Tibial nerve (tissue), 4 donors: ENCODE results near the gene RPS19.

Experiments
- CTCF ChIP-seq, 5 experiments: fragments of 200-600 bp in 3 of 5; fragments of 450-650 bp in 2 of 5; sonication (generic) in 3 of 5; IDR thresholded peaks; one replicate each; pipeline ENCODE4 v1.5.1; 2016 to 2019; ENCODE audit warnings: antibody characterized with exemption in 5 of 5, mild to moderate bottlenecking in 3 of 5, moderate library complexity in 2 of 5
- EP300 ChIP-seq, 2 donors: sonication (generic); formaldehyde crosslinking; IDR thresholded peaks; one replicate each; pipeline ENCODE4 v1.6.1; 2017; ENCODE audit warnings: antibody characterized with exemption in 2 of 2, mild to moderate bottlenecking in 1 of 2
- POLR2A ChIP-seq, 2 donors: fragments of 450-650 bp; IDR thresholded peaks; one replicate each; pipeline ENCODE4 v1.6.1; 2017; ENCODE audit warnings: antibody characterized with exemption in 2 of 2, mild to moderate bottlenecking in 2 of 2, moderate library complexity in 2 of 2

DNA sequence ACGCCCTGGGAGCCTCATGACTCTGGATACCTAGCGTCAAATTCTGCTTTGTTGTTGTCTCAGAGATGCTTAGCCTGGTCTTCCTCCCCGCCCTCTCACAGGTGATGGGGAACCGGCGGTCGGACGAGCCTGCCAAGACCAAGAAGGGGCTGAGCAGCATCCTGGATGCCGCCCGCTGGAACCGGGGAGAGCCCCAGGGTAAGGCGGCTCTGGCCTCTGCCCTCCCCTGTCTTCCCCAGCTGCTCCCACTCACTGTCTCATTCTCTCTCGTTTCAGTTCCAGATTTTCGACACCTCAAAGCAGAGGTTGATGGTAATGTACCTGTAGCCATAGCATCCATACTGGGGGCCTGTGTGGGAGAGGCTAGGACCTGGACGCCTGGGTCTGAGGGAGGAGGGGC lies 34.3 kb downstream of the RPS19 start:
- TF ChIP-seq CTCF (IDR thresholded peaks at IDR 0.05) (no peak), EP300 (IDR thresholded peaks at IDR 0.05) (no peak), POLR2A (IDR thresholded peaks at IDR 0.05) (no peak)
